Skeletal muscle satellite cell (primary cell): Measurements from ENCODE around the gene RPL13.
"Not testable (repeated sequence)": the region's sequence is repeated elsewhere in the genome, so short reads cannot be mapped to it uniquely, and the experiment has no call there.

Source experiments
- H3K27me3 ChIP-seq: 2 replicates; pipeline ENCODE4 v1.7.0; 2013; ENCODE audit warnings: low read length; ENCODE audit not compliant: control insufficient read depth, insufficient read depth
- H3K36me3 ChIP-seq: 2 replicates; pipeline ENCODE4 v1.7.0; 2013; ENCODE audit warnings: mild to moderate bottlenecking, control low read depth, low read length; ENCODE audit not compliant: insufficient read depth
- H3K4me1 ChIP-seq: 2 replicates; pipeline ENCODE4 v1.7.0; 2013; ENCODE audit warnings: low read length; ENCODE audit not compliant: control insufficient read depth, insufficient read depth
- H3K4me2 ChIP-seq: 2 replicates; pipeline ENCODE4 v1.7.0; 2013; ENCODE audit warnings: mild to moderate bottlenecking, low read length
- H3K4me3 ChIP-seq: 2 replicates; pipeline ENCODE4 v1.7.0; 2013; ENCODE audit warnings: low read length
- H3K9ac ChIP-seq: 2 replicates; pipeline ENCODE4 v1.7.0; 2013; ENCODE audit warnings: mild to moderate bottlenecking, low read depth, low read length, moderate library complexity
- H3K9me3 ChIP-seq: replicated peaks from 2 replicates; pipeline ENCODE4 v1.7.0; 2013; ENCODE audit warnings: mild to moderate bottlenecking, control low read depth, low read length

Gene RPL13

DNA sequence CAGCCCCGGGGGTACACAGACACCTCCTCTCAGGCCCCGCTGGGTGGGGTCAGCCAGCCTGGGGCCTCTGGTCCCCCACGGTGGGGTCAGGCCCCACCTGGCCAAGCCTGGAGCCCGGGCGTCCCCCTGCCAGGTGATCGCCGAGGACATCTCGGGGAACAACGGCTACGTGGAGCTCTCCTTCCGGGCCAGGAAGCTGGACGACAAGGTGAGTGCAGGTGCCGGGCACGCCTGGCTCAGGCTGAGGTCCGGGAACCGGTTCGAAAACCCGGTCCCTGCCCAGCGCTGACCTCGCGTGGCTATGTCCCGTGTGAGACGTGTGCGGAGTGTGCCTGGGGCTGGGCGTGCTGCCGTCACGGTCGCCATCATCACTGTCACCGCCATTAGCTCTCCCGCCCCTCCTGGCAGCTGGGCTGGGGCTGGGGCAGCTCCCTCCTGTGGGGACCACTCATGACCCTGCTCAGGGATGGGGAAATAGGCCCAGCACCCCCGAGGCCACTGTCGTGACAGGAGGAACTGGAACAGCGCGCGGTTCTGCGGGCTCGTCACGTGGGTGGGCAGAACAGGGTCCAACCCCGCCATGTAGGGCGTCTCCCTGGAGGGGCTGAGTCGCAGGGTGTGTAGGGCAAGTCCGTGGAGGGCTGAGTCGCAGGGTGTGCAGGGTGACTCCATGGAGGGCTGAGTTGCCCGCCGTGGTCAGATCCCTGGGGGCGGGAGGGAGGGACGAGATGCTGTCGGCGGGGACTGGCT is 23.6 kb downstream of the RPL13 start:
- Histone ChIP-seq H3K36me3 (peaks cover 80% of the 10 kb centered on the region), H3K27me3 (no peaks in the 10 kb centered on the region), H3K4me2 (no peak overlapping the region), H3K4me3 (no peak overlapping the region), H3K4me1 (peaks cover 43% of the 10 kb centered on the region), H3K9ac (no peak overlapping the region), H3K9me3 (no peaks in the 10 kb centered on the region)

DNA sequence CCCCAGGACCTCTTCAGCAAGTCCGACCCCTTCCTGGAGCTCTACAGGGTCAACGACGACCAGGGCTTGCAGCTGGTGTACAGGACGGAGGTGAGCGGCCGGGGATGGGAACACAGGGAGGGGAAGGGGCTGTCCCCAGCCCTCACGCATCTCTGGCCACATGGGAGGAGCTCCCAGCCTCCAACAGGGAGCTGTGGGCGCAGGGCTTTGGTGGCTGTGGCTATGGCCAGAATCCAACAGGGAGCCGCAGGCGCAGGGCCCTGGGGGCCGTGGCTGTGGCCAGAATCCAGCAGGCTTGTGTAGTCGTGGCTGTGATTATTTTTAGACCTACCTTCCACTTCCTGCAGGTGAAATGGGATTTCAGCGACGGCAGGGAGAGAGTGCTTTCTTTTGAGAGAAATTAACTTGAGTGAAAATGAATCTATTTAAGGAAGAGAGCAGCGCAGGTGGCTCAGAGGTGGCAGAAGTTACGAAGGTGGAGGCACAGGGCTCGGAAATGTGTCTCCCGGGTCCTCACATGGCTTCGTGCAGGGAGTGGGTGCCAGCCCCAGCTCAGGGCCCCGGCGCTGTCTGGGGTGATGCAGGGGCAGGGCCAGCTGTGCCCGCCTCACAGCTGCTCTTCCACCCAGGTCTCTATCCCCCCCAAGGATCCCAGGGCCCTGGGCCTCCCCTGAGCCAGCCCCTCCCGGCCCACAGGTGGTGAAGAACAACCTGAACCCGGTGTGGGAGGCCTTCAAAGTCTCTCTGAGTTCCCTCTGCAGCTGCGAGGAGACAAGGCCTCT is 24.5 kb downstream of the RPL13 start:
- H3K27me3 ChIP-seq, result no peaks in the 10 kb centered on the region

DNA sequence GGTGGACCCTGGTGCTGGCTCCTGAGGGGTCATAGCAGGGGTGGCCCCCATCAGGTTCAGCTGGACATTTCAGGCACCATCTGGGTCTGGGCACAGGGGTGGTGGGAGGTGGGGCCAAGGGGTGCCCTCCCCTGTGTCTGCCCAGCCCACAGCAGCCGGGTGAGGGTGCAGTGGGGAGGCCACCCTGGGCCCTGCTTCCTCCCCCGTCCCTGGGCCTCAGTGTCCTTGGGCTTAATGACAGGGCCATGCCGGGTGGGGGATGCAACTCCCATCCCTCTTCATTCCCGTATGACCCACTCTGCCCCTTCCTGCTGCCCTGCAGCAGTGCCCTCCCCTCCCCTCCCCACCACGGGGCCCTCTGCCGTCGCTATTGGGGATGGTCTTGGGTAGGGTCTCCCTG is 25.7 kb downstream of the RPL13 start:
- H3K9ac ChIP-seq, result no peak overlapping the region
- peaks cover 74% of the 10 kb centered on the region for H3K36me3 ChIP-seq
- no peak overlapping the region for H3K4me2 ChIP-seq
- peaks cover 37% of the 10 kb centered on the region for H3K4me1 ChIP-seq
- no peak overlapping the region for H3K4me3 ChIP-seq
- H3K9me3 ChIP-seq, result no peaks in the 10 kb centered on the region
- H3K27me3 ChIP-seq, result no peaks in the 10 kb centered on the region

More for the DNA sequence above, 24.5 kb downstream of the RPL13 start:
- H3K4me3 ChIP-seq, result no peak overlapping the region
- peaks cover 43% of the 10 kb centered on the region for H3K4me1 ChIP-seq
- H3K4me2 ChIP-seq, result no peak overlapping the region
- H3K9me3 ChIP-seq, result no peaks in the 10 kb centered on the region
- peak overlapping the region; percentile 32 for H3K9ac ChIP-seq
- peaks cover 80% of the 10 kb centered on the region for H3K36me3 ChIP-seq

DNA sequence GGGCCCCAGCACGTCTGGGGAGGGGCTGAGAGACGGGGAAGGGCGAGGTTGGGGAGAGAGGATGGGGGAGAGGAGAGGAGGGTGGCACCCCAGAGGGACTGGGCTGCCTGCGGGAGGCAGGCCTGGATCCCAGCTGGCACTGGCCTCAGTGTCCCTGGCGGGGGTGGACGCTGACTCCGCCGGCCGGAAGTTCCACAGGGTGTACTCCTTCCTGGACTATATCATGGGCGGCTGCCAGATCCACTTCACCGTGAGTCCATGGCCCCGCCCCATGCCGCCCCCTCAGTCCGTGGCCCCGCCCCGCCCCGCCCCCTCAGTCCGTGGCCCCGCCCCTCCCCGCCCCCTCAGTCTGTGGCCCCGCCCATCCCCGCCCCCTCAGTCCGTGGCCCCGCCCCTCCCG is 26.4 kb downstream of the RPL13 start:
- Histone ChIP-seq H3K27me3 (no peaks in the 10 kb centered on the region), H3K4me1 (peaks cover 32% of the 10 kb centered on the region), H3K4me3 (no peak overlapping the region), H3K9me3 (no peaks in the 10 kb centered on the region), H3K9ac (peak overlapping the region; percentile 17), H3K4me2 (no peak overlapping the region), H3K36me3 (peaks cover 76% of the 10 kb centered on the region)

DNA sequence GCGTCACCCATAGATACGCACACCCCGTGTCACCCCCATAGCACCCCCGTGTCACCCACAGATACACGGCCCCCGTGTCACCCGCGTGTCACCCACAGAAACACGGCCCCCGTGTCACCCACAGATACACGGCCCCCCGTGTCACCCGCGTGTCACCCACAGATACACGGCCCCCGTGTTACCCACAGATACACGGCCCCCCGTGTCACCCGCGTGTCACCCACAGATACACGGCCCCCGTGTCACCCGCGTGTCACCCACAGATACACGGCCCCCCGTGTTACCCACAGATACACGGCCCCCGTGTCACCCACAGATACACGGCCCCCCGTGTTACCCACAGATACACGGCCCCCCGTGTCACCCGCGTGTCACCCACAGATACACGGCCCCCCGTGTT is 27.2 kb downstream of the RPL13 start:
- H3K4me3 ChIP-seq, H3K9ac ChIP-seq, H3K27me3 ChIP-seq, H3K9me3 ChIP-seq, H3K4me2 ChIP-seq: not testable (repeated sequence)
- H3K4me1 ChIP-seq, result peaks cover 23% of the 10 kb centered on the region
- H3K36me3 ChIP-seq, result peaks cover 69% of the 10 kb centered on the region

DNA sequence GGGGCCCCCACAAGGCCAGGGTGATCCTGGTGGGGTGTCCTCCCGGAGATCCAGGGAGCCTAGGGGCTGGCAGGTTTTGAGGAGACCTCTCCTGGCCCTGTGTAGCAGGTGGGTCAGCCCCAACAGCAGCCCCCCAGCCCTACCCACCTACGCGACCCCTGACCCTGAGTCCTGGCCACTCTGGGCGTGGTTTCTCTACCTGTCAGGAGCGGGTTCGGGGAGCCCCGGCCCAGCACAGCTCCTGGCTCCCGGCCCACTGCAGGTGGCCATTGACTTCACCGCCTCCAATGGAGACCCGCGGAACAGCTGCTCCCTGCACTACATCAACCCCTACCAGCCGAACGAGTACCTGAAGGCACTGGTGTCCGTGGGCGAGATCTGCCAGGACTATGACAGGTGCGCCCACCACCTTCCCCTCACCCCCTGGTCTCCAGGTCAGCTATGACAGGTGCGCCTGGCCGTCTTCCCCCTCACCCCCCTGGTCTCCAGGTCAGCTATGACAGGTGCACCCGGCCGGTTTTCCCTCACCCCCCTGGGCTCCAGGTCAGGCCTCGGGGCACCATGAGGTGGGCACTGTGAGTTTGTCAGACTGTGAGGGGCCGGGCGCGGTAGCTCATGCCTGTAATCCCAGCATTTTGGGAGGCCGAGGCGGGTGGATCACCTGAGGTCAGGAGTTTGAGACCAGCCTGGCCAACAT is 28.1 kb downstream of the RPL13 start:
- Histone ChIP-seq H3K27me3 (no peaks in the 10 kb centered on the region), H3K9ac (no peak overlapping the region), H3K9me3 (no peaks in the 10 kb centered on the region), H3K36me3 (peaks cover 65% of the 10 kb centered on the region), H3K4me2 (no peak overlapping the region), H3K4me1 (peaks cover 17% of the 10 kb centered on the region), H3K4me3 (no peak overlapping the region)

DNA sequence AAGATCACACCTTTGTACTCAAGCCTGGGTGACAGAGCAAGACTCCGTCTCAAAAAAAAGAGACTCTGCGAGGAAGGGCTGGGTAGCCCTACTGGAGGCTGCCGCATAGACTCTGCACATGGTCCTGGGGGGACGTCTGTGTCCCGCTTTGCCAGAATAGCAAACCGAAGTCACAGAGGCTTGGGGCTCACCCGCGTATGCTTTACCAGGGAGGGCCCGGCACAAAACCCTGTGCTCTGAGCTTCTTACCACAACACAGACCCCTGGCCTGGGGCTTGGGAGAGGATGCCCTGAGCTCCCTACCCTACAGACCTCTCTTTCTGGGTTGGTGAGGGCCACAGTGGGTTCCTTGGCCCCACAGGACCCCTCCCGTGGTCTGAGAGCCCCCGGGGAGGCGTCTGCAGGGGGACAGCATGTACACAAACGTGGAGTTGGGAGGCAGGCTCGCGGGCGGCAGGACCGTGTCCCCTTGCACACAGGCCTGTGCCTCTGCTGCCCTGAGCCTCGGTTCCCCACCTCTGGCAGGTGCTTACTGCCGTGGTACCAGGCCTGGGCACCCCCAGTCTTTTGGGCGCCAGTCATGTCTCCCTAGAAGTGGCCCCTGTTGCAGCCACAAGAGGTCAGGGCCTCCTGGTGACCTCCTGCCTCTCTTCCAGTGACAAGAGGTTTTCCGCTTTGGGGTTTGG is 28.9 kb downstream of the RPL13 start:
- Histone ChIP-seq H3K9ac (no peak overlapping the region), H3K27me3 (no peaks in the 10 kb centered on the region), H3K9me3 (no peaks in the 10 kb centered on the region), H3K36me3 (peaks cover 61% of the 10 kb centered on the region), H3K4me3 (no peak overlapping the region), H3K4me1 (peaks cover 14% of the 10 kb centered on the region), H3K4me2 (no peak overlapping the region)

DNA sequence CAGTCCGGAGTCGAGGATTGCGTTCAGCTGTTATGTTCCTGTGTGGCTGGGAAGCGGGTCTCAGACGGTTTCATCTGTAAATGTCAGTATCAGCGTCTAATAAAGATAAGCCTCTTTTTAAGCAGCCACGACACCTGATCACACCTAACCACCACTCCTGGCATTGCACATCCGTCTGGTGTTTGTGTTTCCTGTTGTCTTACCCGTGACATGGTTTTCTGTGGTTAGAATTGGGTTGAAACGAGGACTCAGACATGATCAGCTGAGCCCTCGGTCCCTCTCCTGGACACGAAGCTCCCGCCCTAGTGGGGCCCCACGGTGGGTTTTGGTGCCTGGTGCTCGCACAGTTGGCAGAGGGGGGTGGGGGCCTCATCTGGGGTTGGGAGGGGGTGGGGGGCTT is 33.4 kb downstream of the RPL13 start:
- H3K4me2 ChIP-seq, result no peak overlapping the region
- H3K4me1 ChIP-seq, result no peaks in the 10 kb centered on the region
- peaks cover 43% of the 10 kb centered on the region for H3K36me3 ChIP-seq
- H3K9me3 ChIP-seq, result no peaks in the 10 kb centered on the region
- H3K9ac ChIP-seq, result no peak overlapping the region
- H3K27me3 ChIP-seq, result no peaks in the 10 kb centered on the region
- H3K4me3 ChIP-seq, result no peak overlapping the region

DNA sequence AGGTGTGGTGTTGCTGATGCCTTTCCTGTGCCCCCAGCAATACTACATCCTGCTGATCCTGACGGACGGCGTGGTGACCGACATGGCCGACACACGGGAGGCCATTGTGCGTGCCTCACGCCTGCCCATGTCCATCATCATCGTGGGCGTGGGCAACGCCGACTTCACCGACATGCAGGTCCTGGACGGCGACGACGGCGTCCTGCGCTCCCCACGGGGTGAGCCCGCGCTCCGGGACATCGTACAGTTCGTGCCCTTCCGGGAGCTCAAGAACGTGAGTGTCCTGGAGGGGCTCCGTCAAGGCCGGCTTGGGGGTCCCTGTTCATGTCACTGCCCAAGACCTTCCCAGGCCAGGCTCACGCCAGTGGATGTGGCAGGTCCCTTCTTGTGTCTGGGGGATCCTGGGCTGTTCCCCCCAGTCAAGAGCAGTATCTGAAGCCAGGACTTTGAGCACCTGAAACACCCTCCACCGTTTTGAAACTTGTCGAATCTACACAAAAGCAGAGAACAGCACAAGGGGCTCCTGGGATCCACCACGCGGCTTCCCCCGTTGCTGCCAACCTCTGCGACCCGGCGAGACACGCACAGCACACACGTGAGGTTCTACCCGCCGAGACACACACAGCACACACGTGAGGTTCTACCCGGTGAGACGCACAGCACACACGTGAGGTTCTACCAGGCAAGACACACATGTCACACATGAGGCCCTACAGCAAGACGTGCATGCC is 35.0 kb downstream of the RPL13 start:
- no peaks in the 10 kb centered on the region for H3K27me3 ChIP-seq
- H3K4me2 ChIP-seq, result no peak overlapping the region
- H3K36me3 ChIP-seq, result peaks cover 32% of the 10 kb centered on the region
- no peak overlapping the region for H3K4me3 ChIP-seq
- H3K9ac ChIP-seq, result no peak overlapping the region
- H3K4me1 ChIP-seq, result peaks cover 9% of the 10 kb centered on the region
- no peaks in the 10 kb centered on the region for H3K9me3 ChIP-seq

DNA sequence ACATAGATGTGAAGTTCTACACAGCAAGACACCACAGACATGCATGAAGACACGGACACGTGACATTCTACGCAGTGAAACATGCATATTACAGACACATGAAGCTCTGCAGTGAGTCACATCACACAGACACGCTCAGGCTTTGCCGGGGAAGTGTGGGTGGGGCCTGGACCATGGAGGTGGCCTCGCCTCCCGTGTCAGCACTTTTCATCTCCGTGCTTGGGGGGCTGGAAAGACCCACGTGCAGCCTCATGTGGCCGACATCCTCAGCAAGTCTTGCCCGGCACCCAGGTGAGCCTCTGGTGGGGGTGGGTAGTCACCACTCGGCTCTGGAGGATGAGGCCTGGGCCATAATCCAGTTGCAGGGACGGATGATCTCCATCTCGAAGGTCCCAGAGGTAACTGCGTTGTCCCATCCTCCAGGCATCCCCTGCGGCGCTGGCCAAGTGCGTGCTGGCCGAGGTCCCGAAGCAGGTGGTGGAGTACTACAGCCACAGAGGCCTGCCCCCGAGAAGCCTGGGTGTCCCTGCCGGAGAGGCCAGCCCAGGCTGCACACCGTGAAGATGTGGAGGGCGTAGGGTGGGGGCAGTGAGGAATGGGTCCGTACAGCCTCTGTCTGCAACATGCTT is 35.7 kb downstream of the RPL13 start:
- H3K4me2 ChIP-seq, result no peak overlapping the region
- H3K27me3 ChIP-seq, result no peaks in the 10 kb centered on the region
- H3K36me3 ChIP-seq, result peaks cover 29% of the 10 kb centered on the region
- no peaks in the 10 kb centered on the region for H3K9me3 ChIP-seq
- peaks cover 16% of the 10 kb centered on the region for H3K4me1 ChIP-seq
- H3K9ac ChIP-seq, result no peak overlapping the region
- H3K4me3 ChIP-seq, result no peak overlapping the region
